ENCODE measurements around the gene DNAI7. TPM values are rescaled to one million over a fixed set of nuclear protein-coding genes. Genes with fewer than 3 reads are reported as not detected.
A peak's percentile ranks its signal among the peaks of the same experiment; 100 is the strongest.

DNAI7 gene
- total and polyA plus RNA-seq, 8 donors, result 0.63 to 2.0 (median 0.91) TPM

DNA sequence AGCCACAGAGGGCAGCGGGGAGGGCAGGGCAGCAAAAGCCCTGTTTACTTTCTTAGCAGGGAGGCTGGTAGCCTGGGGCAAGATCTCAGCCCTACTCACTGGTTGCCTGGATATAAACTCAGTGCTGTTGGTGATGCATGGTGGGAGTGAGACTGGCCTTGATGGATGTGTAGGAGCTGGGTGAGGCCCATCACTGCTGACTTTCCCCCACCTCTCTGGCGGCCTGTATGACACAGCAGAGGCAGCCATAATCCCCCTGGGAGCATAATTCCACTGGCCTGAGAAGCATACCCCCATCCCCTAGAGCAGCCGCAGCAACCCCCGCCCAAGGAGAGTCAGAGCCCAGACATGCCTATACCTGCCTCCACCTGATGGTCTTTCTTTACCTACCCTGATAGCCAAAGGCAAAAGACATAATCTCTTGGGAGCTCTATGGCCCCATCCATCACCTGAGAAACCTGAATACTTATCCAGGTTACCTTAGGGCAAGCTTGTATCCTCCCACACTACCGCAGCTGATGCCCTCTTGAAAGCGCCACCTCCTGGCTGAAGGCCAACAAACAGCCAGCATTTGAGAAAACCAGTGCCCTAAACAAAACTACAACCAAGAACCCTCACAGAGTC is 59.3 kb downstream of the DNAI7 start:
- no peaks in the 10 kb centered on the region for H3K27me3 ChIP-seq
- no peak overlapping the region for H3K4me3 ChIP-seq
- WGBS, 2 donors, result 71 to 82% methylated on average over 6 of the region's 6 CpGs
- H3K9me3 ChIP-seq, result no peaks in the 10 kb centered on the region
- FAIRE-seq (no peak), DNase-seq (no peak), ATAC-seq (no peak)
- H3K27ac ChIP-seq, result no peak overlapping the region
- intact Hi-C loops (cut with DNase I), result no loop called here
- TF ChIP-seq, protein P1, sequence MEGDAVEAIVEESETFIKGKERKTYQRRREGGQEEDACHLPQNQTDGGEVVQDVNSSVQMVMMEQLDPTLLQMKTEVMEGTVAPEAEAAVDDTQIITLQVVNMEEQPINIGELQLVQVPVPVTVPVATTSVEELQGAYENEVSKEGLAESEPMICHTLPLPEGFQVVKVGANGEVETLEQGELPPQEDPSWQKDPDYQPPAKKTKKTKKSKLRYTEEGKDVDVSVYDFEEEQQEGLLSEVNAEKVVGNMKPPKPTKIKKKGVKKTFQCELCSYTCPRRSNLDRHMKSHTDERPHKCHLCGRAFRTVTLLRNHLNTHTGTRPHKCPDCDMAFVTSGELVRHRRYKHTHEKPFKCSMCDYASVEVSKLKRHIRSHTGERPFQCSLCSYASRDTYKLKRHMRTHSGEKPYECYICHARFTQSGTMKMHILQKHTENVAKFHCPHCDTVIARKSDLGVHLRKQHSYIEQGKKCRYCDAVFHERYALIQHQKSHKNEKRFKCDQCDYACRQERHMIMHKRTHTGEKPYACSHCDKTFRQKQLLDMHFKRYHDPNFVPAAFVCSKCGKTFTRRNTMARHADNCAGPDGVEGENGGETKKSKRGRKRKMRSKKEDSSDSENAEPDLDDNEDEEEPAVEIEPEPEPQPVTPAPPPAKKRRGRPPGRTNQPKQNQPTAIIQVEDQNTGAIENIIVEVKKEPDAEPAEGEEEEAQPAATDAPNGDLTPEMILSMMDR (IDR thresholded peaks at IDR 0.05), result no peak
- no peaks in the 10 kb centered on the region for H3K36me3 ChIP-seq
- no peaks in the 10 kb centered on the region for H3K4me1 ChIP-seq

- H3K36me3 ChIP-seq, result no peaks in the 10 kb centered on the region
- no peak for FAIRE-seq
- intact Hi-C loops (cut with DNase I), result loop anchor here in 1 of 3 donors (5.0 kb wide), 1 partner anchor 139 kb away; no protein-coding TSS in a partner anchor
- ATAC-seq, result no peak
- H3K9me3 ChIP-seq, result no peaks in the 10 kb centered on the region
- WGBS, 2 donors, result 44 to 55% methylated on average over 2 of the region's 2 CpGs
- TF ChIP-seq, protein P1 (IDR thresholded peaks at IDR 0.05), result no peak
- H3K4me3 ChIP-seq, result no peak overlapping the region
- no peak for DNase-seq
- H3K27ac ChIP-seq, result no peak overlapping the region
- no peaks in the 10 kb centered on the region for H3K27me3 ChIP-seq
- H3K4me1 ChIP-seq, result no peaks in the 10 kb centered on the region
Observed at GRCh38 chr12:25131270-25131669, 63.7 kb downstream of the DNAI7 start.

- TF ChIP-seq, protein P1 (IDR thresholded peaks at IDR 0.05), result peak; percentile 24 to 59 (median 52)
- no peaks in the 10 kb centered on the region for H3K9me3 ChIP-seq
- ATAC-seq (peak in 3 of 4 donors; percentile 55 to 69 (median 66)), FAIRE-seq (peak; percentile 95), DNase-seq (no peak)
- no peaks in the 10 kb centered on the region for H3K27me3 ChIP-seq
- H3K27ac ChIP-seq, result no peak overlapping the region
- no peak overlapping the region for H3K4me3 ChIP-seq
- H3K36me3 ChIP-seq, result no peaks in the 10 kb centered on the region
- intact Hi-C loops (cut with DNase I), result loop anchor here in 1 of 3 donors (5.0 kb wide), 1 partner anchor 138 kb away; no protein-coding TSS in a partner anchor
- no peaks in the 10 kb centered on the region for H3K4me1 ChIP-seq
Observed at GRCh38 chr12:25130741-25131188, 64.2 kb downstream of the DNAI7 start.

DNA sequence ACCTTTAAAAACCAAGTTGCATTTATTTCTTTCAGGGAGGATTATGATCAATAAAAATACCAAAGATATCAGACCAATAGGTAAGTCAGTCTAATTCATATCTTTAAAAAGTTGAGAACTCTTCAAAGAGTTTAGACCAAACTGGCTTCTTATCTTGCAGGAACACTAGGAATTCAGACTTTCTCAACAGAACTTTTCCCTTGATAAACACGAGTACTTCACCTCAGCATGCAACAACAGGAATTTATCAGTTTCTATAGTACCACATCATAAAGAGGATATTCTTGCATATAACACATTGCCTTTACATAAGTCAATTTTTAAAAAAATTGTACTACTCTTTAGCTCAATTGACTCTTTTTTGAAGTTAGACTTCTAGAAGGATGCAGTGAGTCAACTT is 68.2 kb downstream of the DNAI7 start:
- no peak overlapping the region for H3K27ac ChIP-seq
- ATAC-seq (no peak), DNase-seq (no peak), FAIRE-seq (no peak)
- no peaks in the 10 kb centered on the region for H3K4me1 ChIP-seq
- no peaks in the 10 kb centered on the region for H3K27me3 ChIP-seq
- 36 to 48% methylated on average over 1 of the region's 1 CpG for WGBS, 2 donors
- H3K4me3 ChIP-seq, result no peak overlapping the region
- no peaks in the 10 kb centered on the region for H3K36me3 ChIP-seq
- TF ChIP-seq, protein P1 (IDR thresholded peaks at IDR 0.05), result no peak
- no peaks in the 10 kb centered on the region for H3K9me3 ChIP-seq
- intact Hi-C loops (cut with DNase I), result loop anchor here in 1 of 3 donors (5.0 kb wide), 1 partner anchor 134 kb away; no protein-coding TSS in a partner anchor

- Histone ChIP-seq H3K4me1 (no peaks in the 10 kb centered on the region), H3K4me3 (no peak overlapping the region), H3K9me3 (no peaks in the 10 kb centered on the region), H3K36me3 (no peaks in the 10 kb centered on the region), H3K27ac (no peak overlapping the region), H3K27me3 (no peaks in the 10 kb centered on the region)
- DNase-seq (no peak), ATAC-seq (no peak), FAIRE-seq (no peak)
- TF ChIP-seq, protein P1 (IDR thresholded peaks at IDR 0.05), result no peak
- intact Hi-C loops (cut with DNase I), result loop anchor here in 1 of 3 donors (5.0 kb wide), 1 partner anchor 134 kb away; no protein-coding TSS in a partner anchor
Observed at GRCh38 chr12:25126101-25126500, 68.9 kb downstream of the DNAI7 start.
